Fibroblast of lung (primary cell): ENCODE measurements around the gene TBXA2R. TPM values are rescaled to one million over a fixed set of nuclear protein-coding genes. Genes with fewer than 3 reads are reported as not detected.

ENCODE experiments used
- DNase-seq, 2 donors: peaks; one replicate each; pipeline versions ENCODE4 v3.0.0 to v3.0.0-alpha.2; 2010; ENCODE audit warnings: low read depth in 2 of 2
- H2AFZ ChIP-seq: 2 replicates; pipeline ENCODE4 v1.5.1; 2012; ENCODE audit warnings: low read length, control low read depth, inconsistent platforms
- H3K27ac ChIP-seq: 2 replicates; pipeline ENCODE4 v1.5.1; 2011; ENCODE audit warnings: low read length, control low read depth; ENCODE audit not compliant: insufficient read depth
- H3K27me3 ChIP-seq: 2 replicates; pipeline ENCODE4 v1.5.1; 2011; ENCODE audit warnings: mild to moderate bottlenecking, low read length; ENCODE audit not compliant: control insufficient read depth, insufficient read depth
- H3K36me3 ChIP-seq: 2 replicates; pipeline ENCODE4 v1.5.1; 2011; ENCODE audit warnings: low read length; ENCODE audit not compliant: control insufficient read depth, insufficient read depth
- H3K4me1 ChIP-seq: 2 replicates; pipeline ENCODE4 v1.5.1; 2011; ENCODE audit warnings: low read length; ENCODE audit not compliant: control insufficient read depth, insufficient read depth; ENCODE audit errors: extremely low read depth
- H3K4me2 ChIP-seq: 2 replicates; pipeline ENCODE4 v1.5.1; 2011; ENCODE audit warnings: low read length, control low read depth; ENCODE audit not compliant: insufficient read depth; ENCODE audit errors: extremely low read depth
- H3K4me3 ChIP-seq, 4 experiments: fragments of 200-600 bp in 1 of 4; sonication (generic) in 1 of 4; replicated peaks in 1 of 4; 2 replicates each; pipeline ENCODE4 v1.5.1; 2011 to 2016; ENCODE audit warnings: low read length in 4 of 4, low read depth in 3 of 4, mild to moderate bottlenecking in 3 of 4, control low read depth in 2 of 4, inconsistent platforms in 1 of 4, mixed read lengths in 1 of 4; ENCODE audit not compliant: insufficient read depth in 1 of 4; ENCODE audit errors: control extremely low read depth in 1 of 4
- H3K79me2 ChIP-seq: 2 replicates; pipeline ENCODE4 v1.5.1; 2012; ENCODE audit warnings: mild to moderate bottlenecking, low read length, inconsistent platforms; ENCODE audit not compliant: control insufficient read depth, insufficient read depth
- H3K9ac ChIP-seq: 2 replicates; pipeline ENCODE4 v1.5.1; 2011; ENCODE audit warnings: mild to moderate bottlenecking, low read length, control low read depth; ENCODE audit not compliant: insufficient read depth
- H3K9me3 ChIP-seq: 2 replicates; pipeline ENCODE4 v1.5.1; 2012; ENCODE audit warnings: low read depth, low read length; ENCODE audit not compliant: control insufficient read depth, insufficient read depth
- H4K20me1 ChIP-seq: 2 replicates; pipeline ENCODE4 v1.5.1; 2011; ENCODE audit warnings: low read length; ENCODE audit not compliant: control insufficient read depth, insufficient read depth; ENCODE audit errors: extremely low read depth
- EZH2 ChIP-seq: IDR thresholded peaks from 2 replicates; pipeline ENCODE4 v1.5.1; 2012; ENCODE audit warnings: low read length, control low read depth, mild to moderate bottlenecking; ENCODE audit errors: missing control alignments
- polyA plus RNA-seq, 2 donors: library from polyadenylated mRNA; depleted of rRNA in 1 of 2; stranded (reverse) in 1 of 2; unstranded in 1 of 2; fragments of >200 nt; gene quantifications; 2 replicates each; pipeline ENCODE4 v1.2.1, GENCODE V29; 2011 to 2012; ENCODE audit warnings: missing spikeins in 1 of 2
- total RNA-seq: library from RNA; depleted of rRNA; stranded (reverse); fragments of >200 nt; gene quantifications from 2 replicates; pipeline ENCODE4 v1.2.1, GENCODE V29; 2014
- TF ChIP-seq, protein P1 (sequence below), 2 donors: IDR thresholded peaks in 1 of 2; conservative IDR thresholded peaks in 1 of 2; 1 replicate in 1 of 2; 2 replicates in 1 of 2; pipeline ENCODE4 v1.5.1; 2011 to 2012; ENCODE audit warnings: low read length in 2 of 2, control low read depth in 1 of 2, inconsistent platforms in 1 of 2, low read depth in 1 of 2, mild to moderate bottlenecking in 1 of 2

Gene TBXA2R
- total and polyA plus RNA-seq, 2 donors (not counting 1 experiment from before 2014, with no cell fraction given) = 1.3 to 1.8 TPM

DNA sequence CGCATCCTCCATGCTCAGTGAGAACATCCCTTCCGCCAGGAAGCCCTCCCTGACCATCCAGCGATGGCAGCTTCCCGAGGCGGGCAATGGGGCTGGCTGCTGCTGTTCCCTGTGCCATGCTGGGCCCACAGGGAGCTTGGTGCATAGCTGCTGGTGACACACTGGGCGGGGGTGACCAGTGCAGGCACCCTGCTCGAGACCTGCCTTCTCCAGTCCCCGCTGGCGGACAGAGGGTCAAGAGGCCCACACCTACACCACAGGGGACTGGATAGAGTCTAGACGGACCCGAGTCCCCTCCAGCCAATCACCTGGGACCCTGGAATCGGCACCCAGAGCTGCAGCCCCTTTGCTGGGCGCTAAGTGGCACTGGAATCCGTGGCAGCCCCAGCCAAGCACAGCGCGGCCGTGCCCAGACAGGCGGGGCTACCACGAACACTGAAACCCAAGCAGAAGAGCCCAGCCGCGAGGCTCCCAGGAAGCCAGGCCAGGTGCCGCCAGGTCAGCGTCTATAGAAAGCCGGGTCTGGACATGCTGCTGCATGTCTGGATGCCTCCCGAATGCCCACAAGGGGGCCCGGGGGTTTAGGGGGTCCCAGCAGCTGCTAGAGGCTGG lies 9.0 kb upstream of the TBXA2R start:
- H4K20me1 ChIP-seq = no peaks in the 10 kb centered on the region
- H3K4me3 ChIP-seq = no peak overlapping the region
- no peak overlapping the region for H3K9ac ChIP-seq
- no peaks in the 10 kb centered on the region for H3K27me3 ChIP-seq
- no peak overlapping the region for H3K27ac ChIP-seq
- H3K4me1 ChIP-seq = no peaks in the 10 kb centered on the region
- no peaks in the 10 kb centered on the region for H3K79me2 ChIP-seq
- peaks cover 22% of the 10 kb centered on the region for H3K36me3 ChIP-seq
- no peak for DNase-seq
- H3K9me3 ChIP-seq = no peaks in the 10 kb centered on the region
- no peak overlapping the region for H2AFZ ChIP-seq
- no peak overlapping the region for H3K4me2 ChIP-seq
- TF ChIP-seq EZH2 = no peak
- TF ChIP-seq, protein P1, sequence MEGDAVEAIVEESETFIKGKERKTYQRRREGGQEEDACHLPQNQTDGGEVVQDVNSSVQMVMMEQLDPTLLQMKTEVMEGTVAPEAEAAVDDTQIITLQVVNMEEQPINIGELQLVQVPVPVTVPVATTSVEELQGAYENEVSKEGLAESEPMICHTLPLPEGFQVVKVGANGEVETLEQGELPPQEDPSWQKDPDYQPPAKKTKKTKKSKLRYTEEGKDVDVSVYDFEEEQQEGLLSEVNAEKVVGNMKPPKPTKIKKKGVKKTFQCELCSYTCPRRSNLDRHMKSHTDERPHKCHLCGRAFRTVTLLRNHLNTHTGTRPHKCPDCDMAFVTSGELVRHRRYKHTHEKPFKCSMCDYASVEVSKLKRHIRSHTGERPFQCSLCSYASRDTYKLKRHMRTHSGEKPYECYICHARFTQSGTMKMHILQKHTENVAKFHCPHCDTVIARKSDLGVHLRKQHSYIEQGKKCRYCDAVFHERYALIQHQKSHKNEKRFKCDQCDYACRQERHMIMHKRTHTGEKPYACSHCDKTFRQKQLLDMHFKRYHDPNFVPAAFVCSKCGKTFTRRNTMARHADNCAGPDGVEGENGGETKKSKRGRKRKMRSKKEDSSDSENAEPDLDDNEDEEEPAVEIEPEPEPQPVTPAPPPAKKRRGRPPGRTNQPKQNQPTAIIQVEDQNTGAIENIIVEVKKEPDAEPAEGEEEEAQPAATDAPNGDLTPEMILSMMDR (conservative IDR thresholded peaks at IDR 0.05 in 1 of 2, IDR thresholded peaks at IDR 0.05 in 1 of 2; ENCODE audit: low read depth in 1 of 2, low read length in 2 of 2) = no peak

DNA sequence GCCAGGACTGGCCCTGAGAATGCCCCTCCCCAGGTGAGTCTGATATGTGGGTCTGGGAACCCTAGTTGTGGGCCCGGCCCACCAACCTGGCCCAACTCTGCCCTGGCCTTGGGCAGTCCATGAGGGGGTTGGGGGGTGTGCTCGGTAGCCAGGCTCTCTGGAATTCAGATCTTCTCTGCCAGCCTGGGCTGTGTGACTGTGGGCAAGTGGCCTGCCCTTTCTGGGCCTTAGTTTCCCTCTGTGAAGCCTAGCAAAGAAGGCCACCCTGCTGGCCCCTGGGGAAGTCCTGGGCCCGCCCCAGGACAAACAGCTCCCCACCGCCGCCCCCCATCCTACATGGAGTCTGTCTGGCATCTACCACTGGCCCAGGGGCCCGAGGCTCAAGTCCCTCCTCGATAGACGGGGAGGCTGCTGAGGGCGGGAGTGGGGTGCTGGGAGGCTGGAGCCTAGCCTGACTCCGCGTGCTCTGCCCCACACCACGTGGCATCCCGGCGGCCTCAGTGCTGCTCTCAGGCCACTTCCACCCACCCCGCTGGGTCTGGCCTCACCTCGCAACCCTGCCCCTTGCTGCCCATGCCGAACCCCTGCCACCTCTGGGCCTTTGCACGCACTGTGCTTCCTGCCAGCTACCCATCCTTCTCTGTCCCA lies 8.3 kb upstream of the TBXA2R start:
- TF ChIP-seq, protein P1 (conservative IDR thresholded peaks at IDR 0.05 in 1 of 2, IDR thresholded peaks at IDR 0.05 in 1 of 2; ENCODE audit: low read depth in 1 of 2, low read length in 2 of 2) = no peak
- no peak for TF ChIP-seq EZH2
- Histone ChIP-seq H4K20me1 (no peaks in the 10 kb centered on the region), H3K4me3 (no peak overlapping the region), H2AFZ (no peak overlapping the region), H3K9me3 (no peaks in the 10 kb centered on the region), H3K27me3 (no peaks in the 10 kb centered on the region), H3K4me1 (no peaks in the 10 kb centered on the region), H3K79me2 (no peaks in the 10 kb centered on the region), H3K9ac (no peak overlapping the region), H3K36me3 (peaks cover 22% of the 10 kb centered on the region), H3K27ac (no peak overlapping the region), H3K4me2 (no peak overlapping the region)
- no peak for DNase-seq

DNA sequence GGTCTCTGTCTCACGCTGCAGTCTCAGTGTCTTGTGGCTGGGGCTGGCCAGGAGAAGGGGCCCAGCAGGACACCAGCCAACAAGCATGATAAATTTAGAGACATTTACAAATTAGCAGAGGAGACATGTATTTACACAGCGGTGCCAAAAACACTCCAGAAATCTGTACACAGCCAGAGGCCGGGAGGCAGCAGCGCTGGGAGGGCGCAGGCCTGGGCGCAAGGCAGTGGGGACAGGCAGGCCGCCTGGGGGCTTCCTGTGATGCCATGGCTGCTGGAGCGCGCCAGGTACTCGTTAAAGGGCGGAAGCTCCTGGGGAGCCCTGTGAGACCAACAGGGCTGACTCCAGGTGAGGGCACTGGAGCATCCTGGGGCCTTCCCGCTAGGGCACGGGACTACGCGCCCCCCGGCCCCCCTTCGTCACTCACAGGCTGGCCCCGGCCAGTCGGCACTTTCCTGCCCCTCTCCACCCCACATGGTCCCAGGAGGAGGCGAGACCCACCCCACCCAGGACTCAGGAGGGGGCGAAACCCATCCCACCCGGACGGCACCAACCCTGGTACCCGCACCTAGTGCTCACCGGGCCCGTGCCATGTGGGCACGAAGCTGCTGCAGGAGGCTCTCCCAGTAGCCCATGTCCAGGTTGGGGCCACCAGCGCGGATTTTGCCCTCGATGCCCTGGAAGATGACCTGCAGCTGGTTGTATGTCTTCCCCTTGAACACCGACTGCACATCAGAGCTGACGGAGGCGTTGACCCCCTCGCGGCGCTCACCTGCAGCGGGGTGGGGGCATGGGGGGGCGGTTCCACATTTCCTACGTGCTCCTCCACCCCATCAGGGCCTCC lies 7.4 kb upstream of the TBXA2R start:
- H3K4me2 ChIP-seq = no peak overlapping the region
- H3K36me3 ChIP-seq = peaks cover 20% of the 10 kb centered on the region
- peak in 1 of 2 donors; percentile 31 for DNase-seq
- no peaks in the 10 kb centered on the region for H3K9me3 ChIP-seq
- H3K9ac ChIP-seq = no peak overlapping the region
- no peaks in the 10 kb centered on the region for H3K27me3 ChIP-seq
- H4K20me1 ChIP-seq = no peaks in the 10 kb centered on the region
- TF ChIP-seq, protein P1 (conservative IDR thresholded peaks at IDR 0.05 in 1 of 2, IDR thresholded peaks at IDR 0.05 in 1 of 2; ENCODE audit: low read depth in 1 of 2, low read length in 2 of 2) = no peak
- TF ChIP-seq EZH2 = no peak
- no peaks in the 10 kb centered on the region for H3K4me1 ChIP-seq
- H3K79me2 ChIP-seq = no peaks in the 10 kb centered on the region
- H3K27ac ChIP-seq = no peak overlapping the region
- no peak overlapping the region for H2AFZ ChIP-seq
- no peak overlapping the region for H3K4me3 ChIP-seq
